ENCODE results near the gene PURA. TPM values are rescaled to one million over a fixed set of nuclear protein-coding genes. Genes with fewer than 3 reads are reported as not detected.

Gene PURA
- total RNA-seq, 1 donor from 2014 or later, result 22.4 TPM

GRCh38 chr5:140159014-140159927, 45.4 kb downstream of the PURA start:
- DNase-seq (ENCODE audit: low read depth), result no peak

DNA sequence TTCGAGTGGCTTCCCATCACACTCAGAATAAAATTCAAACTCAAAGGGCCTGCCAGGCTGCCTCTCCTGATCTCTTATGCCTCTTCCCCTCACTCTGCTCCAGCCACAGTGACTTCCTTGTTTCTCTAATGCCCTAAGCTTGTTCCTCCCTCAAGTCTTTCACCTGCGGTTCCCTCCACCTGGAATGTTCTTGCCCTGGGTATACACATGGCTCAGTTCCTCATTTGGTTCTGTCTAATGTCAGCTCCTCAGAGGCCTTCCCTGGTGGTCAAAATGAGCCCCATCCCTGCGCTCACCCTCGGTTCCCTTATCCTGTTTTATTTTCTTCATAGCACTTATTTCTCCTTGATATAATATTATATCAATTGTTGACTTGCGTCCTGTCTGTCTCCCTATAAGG, 48.4 kb downstream of the PURA start:
- DNase-seq (ENCODE audit: low read depth), result no peak

DNA sequence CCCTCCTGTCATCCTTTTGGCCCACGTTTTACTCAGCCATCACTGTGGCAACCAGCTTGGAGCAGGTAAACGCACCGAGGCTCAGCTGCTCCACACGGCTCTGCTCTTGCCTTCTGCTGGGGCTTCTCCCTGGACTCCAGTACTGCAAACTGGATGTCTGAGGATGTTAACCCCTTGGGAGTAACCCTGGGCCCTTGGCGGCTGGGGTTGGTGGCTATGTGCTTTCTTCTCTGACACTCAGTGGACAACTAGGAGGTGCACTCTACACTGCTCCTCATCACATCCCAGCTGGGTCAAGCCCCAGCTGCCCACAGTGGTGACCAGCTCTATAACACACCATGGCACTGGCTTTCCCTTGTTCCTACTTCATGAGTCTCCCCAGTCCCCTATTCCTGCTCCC, 48.9 kb downstream of the PURA start:
- no peak for DNase-seq (ENCODE audit: low read depth)

DNA sequence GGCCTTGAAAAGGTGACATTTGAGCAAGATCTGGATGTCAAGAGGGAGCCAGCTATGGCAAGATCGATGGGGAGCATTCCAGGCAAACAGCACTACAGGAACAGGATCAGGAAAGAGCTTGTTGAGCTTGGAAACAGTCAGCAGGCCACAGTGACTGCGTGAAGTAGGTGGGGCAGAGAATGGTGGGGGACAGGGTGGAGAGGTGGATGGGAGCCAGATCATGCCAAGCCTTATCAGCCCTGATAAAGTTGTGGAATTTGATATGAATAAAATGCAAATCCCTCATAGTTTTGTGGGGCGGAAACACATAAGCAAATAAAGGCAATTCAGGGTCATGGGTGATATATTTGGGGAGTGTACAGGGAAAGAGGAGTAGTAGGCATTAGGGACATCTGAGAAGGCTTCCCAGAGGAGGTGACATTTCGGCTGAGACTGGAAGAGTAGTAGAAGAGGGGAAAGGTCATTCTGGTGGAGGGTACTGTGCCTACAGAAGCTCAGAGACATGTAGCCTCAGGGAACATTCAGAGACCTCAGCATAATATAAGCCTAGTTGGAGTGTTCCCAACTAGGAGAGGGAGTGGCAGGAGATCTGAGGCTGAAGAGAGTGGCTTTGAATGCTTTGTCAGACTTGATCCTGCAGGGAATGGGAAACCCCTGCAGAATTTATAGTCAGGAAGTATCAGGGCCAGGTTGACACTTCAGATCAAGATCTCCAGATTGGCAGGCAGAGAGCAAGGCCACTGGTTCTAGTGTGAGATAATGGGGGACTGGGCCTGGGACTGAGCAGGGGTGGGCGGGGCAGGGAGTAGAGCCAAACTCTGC, 51.4 kb downstream of the PURA start:
- no peak for DNase-seq (ENCODE audit: low read depth)

- no peak for DNase-seq (ENCODE audit: low read depth)
Observed at GRCh38 chr5:140165923-140166270, 52.0 kb downstream of the PURA start.

GRCh38 chr5:140166911-140167310, 53.0 kb downstream of the PURA start:
- DNase-seq (ENCODE audit: low read depth), result no peak

DNA sequence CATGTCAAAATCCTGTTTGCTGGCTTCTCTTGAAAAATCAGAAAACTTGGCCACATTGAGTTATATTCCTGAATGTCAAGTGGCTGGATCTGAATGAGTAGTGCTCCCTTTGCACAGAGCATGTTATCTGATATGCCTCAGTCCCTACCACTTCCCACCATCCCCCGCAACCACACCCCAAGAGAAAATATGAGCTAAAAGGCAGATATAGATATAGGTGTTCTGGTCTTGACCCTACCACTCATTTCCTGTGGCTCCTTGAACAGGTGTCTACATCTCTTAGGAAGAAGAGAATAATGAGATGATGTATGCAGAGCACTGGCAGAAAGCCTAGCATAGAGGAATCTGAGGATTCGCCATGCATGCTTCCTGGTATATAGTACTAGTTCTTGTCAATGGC, 54.5 kb downstream of the PURA start:
- no peak for DNase-seq (ENCODE audit: low read depth)

DNA sequence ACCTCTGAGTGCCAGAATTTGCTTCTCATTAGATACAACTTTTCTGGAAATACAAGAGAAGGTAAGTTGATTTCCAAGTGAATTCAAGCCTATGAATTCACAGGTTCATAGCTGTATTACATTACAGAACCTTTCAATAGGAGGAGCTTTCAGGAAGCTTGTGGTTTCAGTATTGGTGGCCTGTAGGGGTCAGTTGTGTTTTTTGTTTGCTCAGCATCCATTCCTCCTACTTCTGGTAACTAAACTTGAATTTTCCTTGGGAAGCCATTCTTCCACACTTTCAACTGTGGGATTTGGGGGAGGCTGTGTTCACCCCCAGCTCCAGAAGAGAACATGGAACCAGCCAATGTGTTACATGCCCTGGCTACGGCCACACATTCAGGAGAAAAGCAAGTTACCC, 55.5 kb downstream of the PURA start:
- peak; percentile 56 for DNase-seq (ENCODE audit: low read depth)

GRCh38 chr5:140172483-140172882, 58.6 kb downstream of the PURA start:
- no peak for DNase-seq (ENCODE audit: low read depth)

DNA sequence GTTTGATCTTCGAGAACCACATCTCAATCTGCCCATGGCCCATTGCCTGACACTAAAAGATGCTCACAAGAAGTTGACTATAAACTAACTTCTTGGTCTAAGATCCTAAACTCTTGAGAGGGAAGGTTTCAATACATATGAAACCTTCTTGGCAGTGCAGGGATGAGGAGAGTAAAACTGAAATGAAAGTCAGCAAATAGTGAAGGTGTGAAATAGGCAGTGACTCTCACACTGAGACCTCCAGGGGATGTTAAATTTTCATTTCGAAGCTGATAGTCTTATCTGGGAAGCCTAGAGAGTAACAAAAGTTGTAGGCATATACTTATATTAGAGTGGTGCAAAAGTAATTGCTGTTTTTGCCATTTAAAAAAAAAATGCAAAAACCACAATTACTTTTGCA, 60.1 kb downstream of the PURA start:
- DNase-seq (ENCODE audit: low read depth), result no peak

DNA sequence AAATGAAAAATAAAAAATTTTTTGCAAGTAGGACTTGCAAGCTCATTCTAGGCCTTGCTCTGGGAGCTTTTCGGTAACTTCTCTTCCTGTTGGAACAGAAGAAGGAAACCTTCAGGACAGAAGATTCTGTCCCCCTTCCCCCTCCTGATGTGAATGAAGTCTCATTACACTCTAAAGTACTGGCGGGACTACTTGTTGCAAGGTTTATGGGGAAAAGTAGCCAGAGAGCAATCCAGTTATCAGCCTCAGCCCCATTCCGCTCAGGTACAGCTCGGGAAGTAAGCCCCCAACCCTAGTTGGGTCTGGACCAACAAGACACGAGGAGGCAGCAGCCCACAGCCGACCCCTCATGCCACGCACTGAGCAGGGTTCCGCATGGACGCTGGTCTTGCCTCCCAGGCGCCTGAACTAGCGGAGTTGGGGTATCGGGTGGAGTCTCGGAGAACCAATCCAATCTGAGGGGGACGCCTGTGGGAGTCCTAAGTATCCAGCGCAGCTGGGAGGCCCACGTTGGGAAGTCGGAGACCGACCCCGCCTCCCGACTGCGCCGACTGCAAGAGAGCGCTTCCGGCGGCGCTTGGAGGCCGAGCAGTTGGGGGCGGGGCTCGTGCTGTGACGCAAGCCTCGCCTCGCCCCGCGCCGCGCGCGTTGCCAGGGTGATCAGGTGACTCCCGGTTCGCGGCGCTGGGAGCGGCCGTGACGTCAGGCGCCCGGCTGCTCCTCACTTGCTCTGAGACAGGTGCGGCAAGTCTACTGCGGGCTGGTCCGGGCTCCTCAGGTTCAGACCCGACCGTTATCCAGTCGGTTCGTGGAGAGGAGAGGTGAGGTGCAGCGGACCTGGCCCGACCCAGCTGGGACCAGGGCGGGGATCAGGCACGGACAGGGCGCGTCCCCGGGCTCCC, 60.8 kb downstream of the PURA start, which contains the start of gene CYSTM1:
CYSTM1 (plus strand) TSS at position 724 of the 902 bp plus-strand sequence. CDS start 19,278 bp downstream, outside the sequence.
- DNase-seq (ENCODE audit: low read depth), result peak; percentile 81

Other genes starting within 250 kb of the PURA start
- gene NRG2, start 70.8 kb upstream of the PURA start, total RNA-seq, result 0.45 and 0.52 TPM in 2 replicates
- gene IGIP, start 11.8 kb downstream of the PURA start, total RNA-seq, result 4.5 and 17.2 TPM in 2 replicates
- 27.0 and 30.0 TPM in 2 replicates for gene CYSTM1, start 61.1 kb downstream of the PURA start, total RNA-seq
- 76.4 and 107 TPM in 2 replicates for gene PFDN1, start 189.0 kb downstream of the PURA start, total RNA-seq
- 23.4 and 52.8 TPM in 2 replicates for gene HBEGF, start 232.5 kb downstream of the PURA start, total RNA-seq
- not detected in 2 replicates for gene SLC4A9, start 246.1 kb downstream of the PURA start, total RNA-seq